Mucosa of rectum (tissue), 2 donors: ENCODE measurements around the gene ORC3.
"Not testable (repeated sequence)": the region's sequence is repeated elsewhere in the genome, so short reads cannot be mapped to it uniquely, and the experiment has no call there.

ENCODE experiments used
- H3K27ac ChIP-seq, 2 donors: one replicate each; pipeline ENCODE4 v1.7.0; 2013; ENCODE audit warnings: inconsistent platforms in 2 of 2, low read depth in 2 of 2, low read length in 2 of 2
- H3K27me3 ChIP-seq, 2 donors: one replicate each; pipeline ENCODE4 v1.7.0; 2013; ENCODE audit warnings: low read length in 2 of 2; ENCODE audit not compliant: control insufficient read depth in 2 of 2, insufficient read depth in 2 of 2
- H3K36me3 ChIP-seq, 2 donors: one replicate each; pipeline ENCODE4 v1.7.0; 2013; ENCODE audit warnings: low read length in 2 of 2; ENCODE audit not compliant: control insufficient read depth in 2 of 2, insufficient read depth in 2 of 2
- H3K4me1 ChIP-seq, 2 donors: one replicate each; pipeline ENCODE4 v1.7.0; 2013; ENCODE audit warnings: low read length in 2 of 2, mild to moderate bottlenecking in 1 of 2; ENCODE audit not compliant: control insufficient read depth in 2 of 2, insufficient read depth in 2 of 2
- H3K4me3 ChIP-seq, 2 donors: one replicate each; pipeline ENCODE4 v1.7.0; 2013; ENCODE audit warnings: low read length in 2 of 2
- H3K9ac ChIP-seq, 2 donors: one replicate each; pipeline ENCODE4 v1.7.0; 2013; ENCODE audit warnings: low read length in 2 of 2, low read depth in 1 of 2, mild to moderate bottlenecking in 1 of 2
- H3K9me3 ChIP-seq, 2 donors: one replicate each; pipeline ENCODE4 v1.7.0; 2013; ENCODE audit warnings: low read length in 2 of 2; ENCODE audit not compliant: control insufficient read depth in 2 of 2
- donor health status: healthy.
- donor health status: Normal muscosa, but diverticular disease.

ORC3 gene

GRCh38 chr6:87686636-87687205 lies 96.8 kb downstream of the ORC3 start:
- not testable (repeated sequence) for H3K27ac ChIP-seq, H3K4me1 ChIP-seq, H3K9ac ChIP-seq, H3K36me3 ChIP-seq, H3K27me3 ChIP-seq, H3K9me3 ChIP-seq, H3K4me3 ChIP-seq

- no peaks in the 10 kb centered on the region for H3K27me3 ChIP-seq
- no peak overlapping the region for H3K9ac ChIP-seq
- H3K27ac ChIP-seq: no peak overlapping the region
- H3K36me3 ChIP-seq: peaks cover 0 to 2% of the 10 kb centered on the region in 2 donors
- no peaks in the 10 kb centered on the region for H3K9me3 ChIP-seq
- peaks cover 2 to 12% of the 10 kb centered on the region in 2 donors for H3K4me1 ChIP-seq
- H3K4me3 ChIP-seq: no peak overlapping the region
These were observed 97.4 kb downstream of the ORC3 start for GRCh38 chr6:87687296-87687695.

GRCh38 chr6:87687893-87688292 lies 98.0 kb downstream of the ORC3 start:
- H3K27me3 ChIP-seq, H3K36me3 ChIP-seq, H3K9me3 ChIP-seq, H3K27ac ChIP-seq, H3K9ac ChIP-seq, H3K4me3 ChIP-seq: not testable (repeated sequence)
- peaks cover 2 to 12% of the 10 kb centered on the region in 2 donors for H3K4me1 ChIP-seq

GRCh38 chr6:87690441-87690840 lies 100.5 kb downstream of the ORC3 start:
- Histone ChIP-seq H3K4me3 (no peak overlapping the region), H3K36me3 (peaks cover 0 to 2% of the 10 kb centered on the region in 2 donors), H3K9me3 (no peaks in the 10 kb centered on the region), H3K27me3 (no peaks in the 10 kb centered on the region), H3K9ac (no peak overlapping the region), H3K4me1 (peaks cover 2 to 21% of the 10 kb centered on the region in 2 donors), H3K27ac (no peak overlapping the region)

GRCh38 chr6:87692086-87692485 lies 102.2 kb downstream of the ORC3 start:
- Histone ChIP-seq H3K4me1 (peaks cover 2 to 21% of the 10 kb centered on the region in 2 donors), H3K36me3 (peaks cover 0 to 2% of the 10 kb centered on the region in 2 donors), H3K9me3 (no peaks in the 10 kb centered on the region), H3K4me3 (no peak overlapping the region), H3K27ac (no peak overlapping the region), H3K9ac (no peak overlapping the region), H3K27me3 (no peaks in the 10 kb centered on the region)

- not testable (repeated sequence) for H3K36me3 ChIP-seq, H3K4me3 ChIP-seq, H3K9ac ChIP-seq, H3K27me3 ChIP-seq, H3K9me3 ChIP-seq, H3K27ac ChIP-seq
- H3K4me1 ChIP-seq: peaks cover 13 to 22% of the 10 kb centered on the region in 2 donors
These were observed 106.9 kb downstream of the ORC3 start for GRCh38 chr6:87696817-87697216.

- Histone ChIP-seq H3K9ac (peak overlapping the region in 1 of 2 donors; percentile 17), H3K4me1 (peaks cover 10 to 24% of the 10 kb centered on the region in 2 donors), H3K36me3 (no peaks in the 10 kb centered on the region), H3K27ac (peak overlapping the region in 1 of 2 donors; percentile 59), H3K4me3 (peak overlapping the region; percentile 89 to 93), H3K9me3 (no peaks in the 10 kb centered on the region), H3K27me3 (no peaks in the 10 kb centered on the region)
These were observed 107.9 kb downstream of the ORC3 start for GRCh38 chr6:87697581-87698546.

- peak overlapping the region; percentile 89 to 93 for H3K4me3 ChIP-seq
- H3K27me3 ChIP-seq: no peaks in the 10 kb centered on the region
- no peaks in the 10 kb centered on the region for H3K36me3 ChIP-seq
- no peaks in the 10 kb centered on the region for H3K9me3 ChIP-seq
- peaks cover 10 to 25% of the 10 kb centered on the region in 2 donors for H3K4me1 ChIP-seq
- H3K9ac ChIP-seq: peak overlapping the region in 1 of 2 donors; percentile 43
- H3K27ac ChIP-seq: peak overlapping the region; percentile 4 to 59
These were observed 108.6 kb downstream of the ORC3 start for GRCh38 chr6:87698547-87699006.

GRCh38 chr6:87699576-87699975 lies 109.6 kb downstream of the ORC3 start:
- H3K4me3 ChIP-seq: peak overlapping the region; percentile 89 to 93
- H3K9ac ChIP-seq: peak overlapping the region; percentile 42 to 99
- no peaks in the 10 kb centered on the region for H3K36me3 ChIP-seq
- peaks cover 10 to 17% of the 10 kb centered on the region in 2 donors for H3K4me1 ChIP-seq
- H3K27ac ChIP-seq: peak overlapping the region; percentile 4 to 34
- H3K9me3 ChIP-seq: no peaks in the 10 kb centered on the region
- no peaks in the 10 kb centered on the region for H3K27me3 ChIP-seq
